ENCODE results near the gene INSIG1.

DNA sequence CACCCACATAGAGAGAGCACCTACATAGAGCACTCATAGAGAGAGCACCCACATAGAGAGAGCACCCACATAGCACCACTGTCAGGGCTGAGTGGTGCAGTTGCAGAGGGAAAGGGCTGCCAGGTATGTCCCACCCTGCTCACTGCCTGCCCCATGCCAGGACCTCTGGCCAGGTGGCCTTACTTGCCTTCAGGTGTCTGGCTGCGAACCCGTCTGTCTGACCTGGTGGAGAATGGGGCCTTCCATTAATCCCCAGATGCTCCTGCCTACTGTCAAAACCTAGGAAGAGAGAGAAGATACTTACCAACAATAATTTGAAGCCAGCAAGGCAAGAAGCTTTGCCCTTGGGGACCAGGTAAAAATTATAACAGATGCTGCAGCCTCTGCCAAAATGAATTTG lies 51.1 kb downstream of the INSIG1 start:
- TF ChIP-seq CTCF (conservative IDR thresholded peaks at IDR 0.05 in 1 of 2, IDR thresholded peaks at IDR 0.05 in 1 of 2; ENCODE audit: extremely low read depth in 1 of 2, insufficient read depth in 1 of 2, low read depth in 1 of 2, low read length in 2 of 2) (no peak), EZH2 (IDR thresholded peaks at IDR 0.05; ENCODE audit: borderline replicate concordance, low read length) (no peak)

Measured in mammary epithelial cell (primary cell).